ENCODE results near the gene RBMS3.

RBMS3 gene

GRCh38 chr3:29973763-29974162, 692.9 kb downstream of the RBMS3 start:
- no peak overlapping the region for H3K4me3 ChIP-seq (replicated peaks; ENCODE audit: low read depth, low read length)
- TF ChIP-seq, protein P1, sequence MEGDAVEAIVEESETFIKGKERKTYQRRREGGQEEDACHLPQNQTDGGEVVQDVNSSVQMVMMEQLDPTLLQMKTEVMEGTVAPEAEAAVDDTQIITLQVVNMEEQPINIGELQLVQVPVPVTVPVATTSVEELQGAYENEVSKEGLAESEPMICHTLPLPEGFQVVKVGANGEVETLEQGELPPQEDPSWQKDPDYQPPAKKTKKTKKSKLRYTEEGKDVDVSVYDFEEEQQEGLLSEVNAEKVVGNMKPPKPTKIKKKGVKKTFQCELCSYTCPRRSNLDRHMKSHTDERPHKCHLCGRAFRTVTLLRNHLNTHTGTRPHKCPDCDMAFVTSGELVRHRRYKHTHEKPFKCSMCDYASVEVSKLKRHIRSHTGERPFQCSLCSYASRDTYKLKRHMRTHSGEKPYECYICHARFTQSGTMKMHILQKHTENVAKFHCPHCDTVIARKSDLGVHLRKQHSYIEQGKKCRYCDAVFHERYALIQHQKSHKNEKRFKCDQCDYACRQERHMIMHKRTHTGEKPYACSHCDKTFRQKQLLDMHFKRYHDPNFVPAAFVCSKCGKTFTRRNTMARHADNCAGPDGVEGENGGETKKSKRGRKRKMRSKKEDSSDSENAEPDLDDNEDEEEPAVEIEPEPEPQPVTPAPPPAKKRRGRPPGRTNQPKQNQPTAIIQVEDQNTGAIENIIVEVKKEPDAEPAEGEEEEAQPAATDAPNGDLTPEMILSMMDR (IDR thresholded peaks at IDR 0.05; ENCODE audit: low read depth, low read length, missing control alignments): no peak
- DNase-seq (ENCODE audit: extremely low read depth, low read depth): no peak

- no peak overlapping the region for H3K4me3 ChIP-seq (replicated peaks; ENCODE audit: low read depth, low read length)
- TF ChIP-seq, protein P1 (IDR thresholded peaks at IDR 0.05; ENCODE audit: low read depth, low read length, missing control alignments): no peak
- DNase-seq (ENCODE audit: extremely low read depth, low read depth): no peak
These were observed 696.0 kb downstream of the RBMS3 start for GRCh38 chr3:29976871-29977270.

GRCh38 chr3:29977360-29977759, 696.5 kb downstream of the RBMS3 start:
- DNase-seq (ENCODE audit: extremely low read depth, low read depth): no peak
- H3K4me3 ChIP-seq (replicated peaks; ENCODE audit: low read depth, low read length): no peak overlapping the region
- TF ChIP-seq, protein P1 (IDR thresholded peaks at IDR 0.05; ENCODE audit: low read depth, low read length, missing control alignments): no peak

DNA sequence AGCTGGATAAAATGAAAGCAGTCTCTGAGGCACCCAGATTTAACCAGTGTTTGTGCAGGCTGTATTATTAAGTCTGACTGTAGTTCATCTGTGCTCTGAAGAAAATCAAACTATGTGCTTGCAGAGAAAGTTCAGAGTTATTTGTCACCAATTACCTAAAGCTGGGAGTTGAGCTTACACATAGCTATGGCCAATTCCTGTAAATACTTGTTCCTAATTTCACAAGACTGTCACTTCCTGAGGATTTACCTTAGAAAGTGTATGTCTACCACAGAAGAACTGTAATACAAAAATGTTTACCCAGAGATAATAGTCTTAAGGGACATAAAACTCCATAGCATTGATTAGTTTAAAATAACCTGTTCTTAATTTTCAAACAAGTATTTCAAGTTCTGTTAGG, 697.2 kb downstream of the RBMS3 start:
- H3K4me3 ChIP-seq (replicated peaks; ENCODE audit: low read depth, low read length): no peak overlapping the region
- no peak for DNase-seq (ENCODE audit: extremely low read depth, low read depth)
- TF ChIP-seq, protein P1 (IDR thresholded peaks at IDR 0.05; ENCODE audit: low read depth, low read length, missing control alignments): no peak

DNA sequence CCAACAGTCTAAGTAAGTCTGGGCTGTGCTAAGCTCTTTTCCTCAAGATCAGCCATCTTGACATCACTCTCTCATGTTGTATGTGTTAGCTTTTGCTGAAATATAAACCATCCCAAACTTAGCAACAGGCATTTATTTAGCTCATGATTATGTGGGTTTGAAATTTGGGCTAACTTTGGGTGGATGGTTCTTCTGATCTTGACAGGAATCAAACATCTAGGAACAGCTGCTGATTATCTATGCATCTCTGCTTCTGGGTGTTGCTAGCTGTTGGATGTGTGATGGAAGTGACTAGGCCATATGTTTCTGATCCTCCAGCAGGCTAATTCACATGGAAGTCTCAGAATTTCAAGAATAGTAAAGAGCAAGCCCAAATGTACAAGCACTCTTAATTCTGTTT, 710.3 kb downstream of the RBMS3 start:
- TF ChIP-seq, protein P1 (IDR thresholded peaks at IDR 0.05; ENCODE audit: low read depth, low read length, missing control alignments): no peak
- no peak overlapping the region for H3K4me3 ChIP-seq (replicated peaks; ENCODE audit: low read depth, low read length)

DNA sequence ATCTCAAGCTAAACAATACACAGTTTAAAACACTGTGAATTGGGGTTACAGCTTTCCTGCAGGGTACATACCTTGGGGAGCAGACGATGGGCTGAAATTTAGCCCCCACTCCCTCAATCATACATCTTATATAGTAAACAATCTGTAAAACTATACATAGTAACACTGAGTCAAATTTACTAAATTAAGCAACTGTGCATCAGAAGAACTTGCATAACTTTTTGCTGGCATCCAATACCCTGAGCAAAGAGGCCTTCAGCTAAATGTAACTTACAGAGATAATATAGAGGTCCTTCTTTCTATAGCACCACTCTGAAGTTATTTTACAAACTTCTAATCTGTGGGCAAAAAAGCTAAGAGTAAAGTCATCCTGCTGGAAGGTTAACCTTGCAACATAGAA, 721.9 kb downstream of the RBMS3 start:
- TF ChIP-seq, protein P1 (IDR thresholded peaks at IDR 0.05; ENCODE audit: low read depth, low read length, missing control alignments): no peak
- no peak overlapping the region for H3K4me3 ChIP-seq (replicated peaks; ENCODE audit: low read depth, low read length)
- DNase-seq (ENCODE audit: extremely low read depth, low read depth): no peak

More for the DNA sequence above, 710.3 kb downstream of the RBMS3 start:
- DNase-seq (ENCODE audit: extremely low read depth, low read depth): no peak

DNA sequence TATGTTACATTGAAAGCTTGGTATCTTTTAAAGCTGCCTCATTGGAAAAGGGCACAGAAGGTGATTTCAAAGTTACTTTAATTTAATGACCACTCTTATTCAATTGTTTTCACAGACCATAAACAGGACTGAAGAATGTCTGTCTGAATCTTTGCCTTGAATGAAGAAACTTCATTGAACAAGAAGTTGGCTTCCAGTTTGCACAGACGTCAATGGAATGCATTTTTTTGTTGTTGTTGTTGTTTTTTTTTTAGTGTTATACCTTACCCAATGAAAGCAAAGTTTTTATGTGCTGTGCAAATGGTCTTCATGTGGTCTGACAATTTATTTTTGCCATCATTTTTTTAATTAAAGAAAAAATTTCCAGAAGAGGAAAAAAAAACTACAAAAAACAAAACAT, 722.9 kb downstream of the RBMS3 start:
- no peak for DNase-seq (ENCODE audit: extremely low read depth, low read depth)
- no peak overlapping the region for H3K4me3 ChIP-seq (replicated peaks; ENCODE audit: low read depth, low read length)
- TF ChIP-seq, protein P1 (IDR thresholded peaks at IDR 0.05; ENCODE audit: low read depth, low read length, missing control alignments): no peak

Measured in HFF-Myc (cell line).